ENCODE measurements around the gene RDH13. TPM values are rescaled to one million over a fixed set of nuclear protein-coding genes. Genes with fewer than 3 reads are reported as not detected.
"Not testable (repeated sequence)": the region's sequence is repeated elsewhere in the genome, so short reads cannot be mapped to it uniquely, and the experiment has no call there.

Gene RDH13
- total RNA-seq, 2 donors from 2014 or later = 39.5 to 93.0 TPM

DNA sequence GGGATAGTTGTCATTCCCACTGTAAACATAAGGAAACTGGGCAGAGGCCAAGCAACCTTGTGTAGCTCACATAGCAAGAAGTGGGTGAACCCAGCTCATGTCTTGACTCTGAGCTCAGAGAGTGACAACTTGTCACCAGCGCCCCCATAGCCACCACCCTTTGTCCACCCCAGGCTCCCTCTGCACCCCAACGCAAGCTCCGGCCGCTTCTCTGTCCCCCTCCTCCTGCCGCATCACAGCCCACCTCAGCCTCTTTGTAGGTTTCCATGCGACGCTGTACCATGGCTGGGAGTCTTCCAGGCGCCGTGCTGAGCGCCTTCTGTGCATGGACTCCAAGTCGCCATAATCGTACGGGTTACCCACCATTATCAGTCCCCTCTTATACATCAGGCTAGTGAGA lies 28.2 kb downstream of the RDH13 start:
- H3K9me3 ChIP-seq = no peaks in the 10 kb centered on the region
- H3K9ac ChIP-seq (ENCODE audit: low read depth in 2 of 2, low read length in 2 of 2) = no peak overlapping the region
- no peak overlapping the region for H3K27ac ChIP-seq
- H3K27me3 ChIP-seq = no peaks in the 10 kb centered on the region
- no peaks in the 10 kb centered on the region for H3K4me1 ChIP-seq
- TF ChIP-seq, protein P1, sequence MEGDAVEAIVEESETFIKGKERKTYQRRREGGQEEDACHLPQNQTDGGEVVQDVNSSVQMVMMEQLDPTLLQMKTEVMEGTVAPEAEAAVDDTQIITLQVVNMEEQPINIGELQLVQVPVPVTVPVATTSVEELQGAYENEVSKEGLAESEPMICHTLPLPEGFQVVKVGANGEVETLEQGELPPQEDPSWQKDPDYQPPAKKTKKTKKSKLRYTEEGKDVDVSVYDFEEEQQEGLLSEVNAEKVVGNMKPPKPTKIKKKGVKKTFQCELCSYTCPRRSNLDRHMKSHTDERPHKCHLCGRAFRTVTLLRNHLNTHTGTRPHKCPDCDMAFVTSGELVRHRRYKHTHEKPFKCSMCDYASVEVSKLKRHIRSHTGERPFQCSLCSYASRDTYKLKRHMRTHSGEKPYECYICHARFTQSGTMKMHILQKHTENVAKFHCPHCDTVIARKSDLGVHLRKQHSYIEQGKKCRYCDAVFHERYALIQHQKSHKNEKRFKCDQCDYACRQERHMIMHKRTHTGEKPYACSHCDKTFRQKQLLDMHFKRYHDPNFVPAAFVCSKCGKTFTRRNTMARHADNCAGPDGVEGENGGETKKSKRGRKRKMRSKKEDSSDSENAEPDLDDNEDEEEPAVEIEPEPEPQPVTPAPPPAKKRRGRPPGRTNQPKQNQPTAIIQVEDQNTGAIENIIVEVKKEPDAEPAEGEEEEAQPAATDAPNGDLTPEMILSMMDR (IDR thresholded peaks at IDR 0.05) = no peak
- intact Hi-C loops (cut with DNase I) = no loop called here
- H3K4me3 ChIP-seq = no peak overlapping the region
- H3K36me3 ChIP-seq = no peaks in the 10 kb centered on the region
- DNase-seq = no peak

DNA sequence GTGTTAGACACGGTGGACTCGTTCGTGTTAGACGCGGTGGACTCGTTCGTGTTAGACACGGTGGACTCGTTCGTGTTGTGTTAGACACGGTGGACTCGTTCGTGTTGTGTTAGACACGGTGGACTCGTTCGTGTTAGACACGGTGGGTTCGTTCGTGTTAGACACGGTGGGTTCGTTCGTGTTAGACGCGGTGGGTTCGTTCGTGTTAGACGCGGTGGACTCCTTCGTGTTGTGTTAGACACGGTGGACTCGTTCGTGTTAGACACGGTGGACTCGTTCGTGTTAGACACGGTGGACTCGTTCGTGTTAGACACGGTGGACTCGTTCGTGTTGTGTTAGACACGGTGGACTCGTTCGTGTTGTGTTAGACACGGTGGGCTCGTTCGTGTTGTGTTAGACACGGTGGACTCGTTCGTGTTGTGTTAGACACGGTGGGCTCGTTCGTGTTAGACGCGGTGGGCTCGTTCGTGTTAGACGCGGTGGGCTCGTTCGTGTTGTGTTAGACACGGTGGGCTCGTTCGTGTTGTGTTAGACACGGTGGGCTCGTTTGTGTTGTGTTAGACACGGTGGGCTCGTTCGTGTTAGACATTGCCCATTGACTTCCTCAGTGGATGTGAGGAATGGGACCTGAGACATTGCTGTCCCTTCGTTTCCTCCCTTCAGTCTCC lies 29.8 kb downstream of the RDH13 start:
- H3K9ac ChIP-seq (ENCODE audit: low read depth in 2 of 2, low read length in 2 of 2); intact Hi-C loops (cut with DNase I); H3K27ac ChIP-seq; H3K27me3 ChIP-seq; H3K4me1 ChIP-seq; H3K9me3 ChIP-seq; DNase-seq; H3K36me3 ChIP-seq; H3K4me3 ChIP-seq: not testable (repeated sequence)

DNA sequence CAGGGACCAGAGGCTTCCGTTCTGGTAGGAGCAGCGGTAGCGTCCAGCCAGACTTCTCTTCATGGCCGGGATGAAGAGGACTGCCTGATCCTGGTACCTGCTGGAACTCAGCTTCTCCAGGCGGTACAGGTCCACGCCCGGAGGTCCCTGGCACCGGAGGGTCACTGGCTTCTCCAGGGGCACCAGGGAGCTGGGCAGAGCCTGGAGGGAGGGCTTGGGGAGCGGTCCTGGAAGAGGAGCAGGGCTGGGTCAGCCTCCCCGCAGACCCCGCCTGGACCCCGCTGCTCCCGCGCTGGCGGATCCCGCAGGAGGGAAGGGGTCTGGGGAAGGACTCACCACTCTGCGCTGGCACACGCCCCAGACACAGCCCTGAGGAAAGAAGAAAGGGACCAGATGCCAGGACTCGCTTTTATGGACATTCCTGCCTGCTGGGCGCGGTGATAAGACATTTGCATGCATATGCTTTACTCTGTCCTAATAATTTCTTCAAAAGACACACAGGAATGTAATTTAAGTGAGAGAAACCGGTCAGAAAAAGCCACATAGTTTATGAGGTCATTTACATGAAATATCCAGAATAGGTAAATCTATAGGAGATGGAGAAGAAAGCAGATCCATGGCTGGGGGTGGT lies 30.7 kb downstream of the RDH13 start:
- TF ChIP-seq, protein P1 (IDR thresholded peaks at IDR 0.05) = no peak
- Histone ChIP-seq H3K9me3 (no peaks in the 10 kb centered on the region), H3K27me3 (no peaks in the 10 kb centered on the region)

DNA sequence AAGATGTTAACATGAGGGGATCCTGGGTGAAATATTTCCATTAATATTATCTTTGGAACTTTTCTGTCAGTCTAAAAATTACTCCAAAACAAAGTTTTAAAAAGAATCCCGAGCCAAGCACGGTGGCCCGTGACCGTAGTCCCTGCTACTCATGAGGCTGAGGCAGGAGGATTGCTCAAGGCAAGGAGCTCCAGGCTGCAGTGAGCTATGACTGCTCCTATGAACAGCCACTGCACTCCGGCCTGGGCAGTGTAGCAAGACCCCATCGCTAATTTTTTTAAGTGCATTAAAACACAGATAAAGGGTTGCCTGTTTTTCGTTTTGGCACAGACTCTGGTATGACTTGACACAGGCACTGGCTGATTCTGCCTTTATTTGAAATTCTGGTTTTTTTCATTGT lies 31.8 kb downstream of the RDH13 start:
- no peak for DNase-seq
- Histone ChIP-seq H3K27ac (no peak overlapping the region), H3K36me3 (no peaks in the 10 kb centered on the region), H3K9ac (ENCODE audit: low read depth in 2 of 2, low read length in 2 of 2) (no peak overlapping the region), H3K27me3 (no peaks in the 10 kb centered on the region), H3K4me3 (no peak overlapping the region), H3K9me3 (no peaks in the 10 kb centered on the region), H3K4me1 (no peaks in the 10 kb centered on the region)
- intact Hi-C loops (cut with DNase I) = no loop called here
- TF ChIP-seq, protein P1 (IDR thresholded peaks at IDR 0.05) = no peak

More for the DNA sequence above, 30.7 kb downstream of the RDH13 start:
- intact Hi-C loops (cut with DNase I) = no loop called here
- DNase-seq = no peak
- H3K36me3 ChIP-seq = no peaks in the 10 kb centered on the region
- H3K4me1 ChIP-seq = no peaks in the 10 kb centered on the region
- H3K4me3 ChIP-seq = no peak overlapping the region
- no peak overlapping the region for H3K27ac ChIP-seq
- no peak overlapping the region for H3K9ac ChIP-seq (ENCODE audit: low read depth in 2 of 2, low read length in 2 of 2)

DNA sequence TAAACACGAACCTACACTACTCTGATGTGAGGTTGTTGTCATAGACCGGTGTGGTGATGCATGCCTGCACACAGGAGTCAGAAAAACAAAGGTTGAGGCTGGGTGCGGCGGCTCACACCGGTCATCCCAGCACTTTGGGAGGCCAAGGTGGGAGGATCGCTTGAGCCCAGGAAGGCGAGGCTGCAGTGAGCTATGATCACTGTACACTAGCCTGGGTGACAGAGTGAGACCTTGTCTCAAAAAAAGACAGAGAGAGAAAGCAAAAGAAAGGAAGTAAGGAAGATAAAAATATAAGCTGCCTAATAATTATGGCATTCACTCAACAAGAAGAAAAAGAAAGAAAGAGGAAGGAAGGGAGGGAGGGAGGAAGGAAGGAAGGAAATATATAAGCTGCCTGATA lies 34.2 kb downstream of the RDH13 start:
- intact Hi-C loops (cut with DNase I) = no loop called here
- H3K27ac ChIP-seq = no peak overlapping the region
- TF ChIP-seq, protein P1 (IDR thresholded peaks at IDR 0.05) = no peak
- no peak overlapping the region for H3K4me3 ChIP-seq
- H3K4me1 ChIP-seq = no peaks in the 10 kb centered on the region
- no peaks in the 10 kb centered on the region for H3K36me3 ChIP-seq
- no peak for DNase-seq
- no peaks in the 10 kb centered on the region for H3K9me3 ChIP-seq
- no peaks in the 10 kb centered on the region for H3K27me3 ChIP-seq
- no peak overlapping the region for H3K9ac ChIP-seq (ENCODE audit: low read depth in 2 of 2, low read length in 2 of 2)
